Endothelial cell (in vitro differentiated cells): ENCODE data around the gene TPD52L1. TPM values are rescaled to one million over a fixed set of nuclear protein-coding genes. Genes with fewer than 3 reads are reported as not detected.

ENCODE experiments used
- DNase-seq: peaks from one replicate; pipeline ENCODE4 v3.0.0; 2021; ENCODE audit warnings: low spot score
- H3K27ac Mint-ChIP-seq: one replicate; pipeline ENCODE4 v1.8.0; 2021; ENCODE audit warnings: mixed read lengths, inconsistent platforms; ENCODE audit not compliant: unreplicated experiment
- H3K27me3 Mint-ChIP-seq: one replicate; pipeline ENCODE4 v1.8.0; 2021; ENCODE audit warnings: mild to moderate bottlenecking, moderate library complexity, mixed read lengths, inconsistent platforms; ENCODE audit not compliant: unreplicated experiment
- H3K36me3 Mint-ChIP-seq: one replicate; pipeline ENCODE4 v1.8.0; 2021; ENCODE audit warnings: mild to moderate bottlenecking, low read depth, mixed read lengths, inconsistent platforms; ENCODE audit not compliant: unreplicated experiment
- H3K4me1 Mint-ChIP-seq: one replicate; pipeline ENCODE4 v1.8.0; 2021; ENCODE audit warnings: mild to moderate bottlenecking, mixed read lengths, inconsistent platforms; ENCODE audit not compliant: unreplicated experiment
- H3K4me3 Mint-ChIP-seq: one replicate; pipeline ENCODE4 v1.8.0; 2021; ENCODE audit warnings: mild to moderate bottlenecking, mixed read lengths, inconsistent platforms; ENCODE audit not compliant: unreplicated experiment
- H3K9me3 Mint-ChIP-seq: one replicate; pipeline ENCODE4 v1.8.0; 2021; ENCODE audit warnings: mixed read lengths, inconsistent platforms; ENCODE audit not compliant: unreplicated experiment
- CTCF ChIP-seq: fragments of 200-600 bp; sonication (generic); IDR thresholded peaks from one replicate; pipeline ENCODE4 v1.5.0; 2021; ENCODE audit warnings: antibody characterized with exemption; ENCODE audit not compliant: unreplicated experiment
- total RNA-seq: library from RNA; stranded (reverse); fragmentation: NEBNext Ultra II Directional; extraction: Animal tissue kit (Norgen Biotek cat#: 25700); gene quantifications from one replicate; pipeline ENCODE4 v1.2.1, GENCODE V29; 2021; ENCODE audit not compliant: unreplicated experiment

Gene TPD52L1
- total RNA-seq, 1 donor from 2014 or later = 118 TPM

GRCh38 chr6:125169522-125169921 is 15.9 kb downstream of the TPD52L1 start:
- Mint-ChIP-seq H3K27ac (peak overlapping the region; percentile 15), H3K27me3 (peaks cover 3% of the 10 kb centered on the region), H3K36me3 (no peaks in the 10 kb centered on the region), H3K4me3 (peak overlapping the region; percentile 4), H3K9me3 (no peaks in the 10 kb centered on the region), H3K4me1 (peaks cover 35% of the 10 kb centered on the region)
- TF ChIP-seq CTCF = no peak
- DNase-seq = no peak

GRCh38 chr6:125170376-125170775 is 16.8 kb downstream of the TPD52L1 start:
- peaks cover 42% of the 10 kb centered on the region for H3K4me1 Mint-ChIP-seq
- no peak overlapping the region for H3K4me3 Mint-ChIP-seq
- peaks cover 3% of the 10 kb centered on the region for H3K27me3 Mint-ChIP-seq
- no peak for TF ChIP-seq CTCF
- no peak overlapping the region for H3K27ac Mint-ChIP-seq
- no peaks in the 10 kb centered on the region for H3K36me3 Mint-ChIP-seq
- DNase-seq = no peak
- H3K9me3 Mint-ChIP-seq = no peaks in the 10 kb centered on the region

GRCh38 chr6:125173341-125174095 is 19.9 kb downstream of the TPD52L1 start:
- Mint-ChIP-seq H3K4me3 (no peak overlapping the region), H3K27ac (no peak overlapping the region), H3K9me3 (no peaks in the 10 kb centered on the region), H3K27me3 (peaks cover 3% of the 10 kb centered on the region), H3K4me1 (peaks cover 56% of the 10 kb centered on the region), H3K36me3 (no peaks in the 10 kb centered on the region)
- TF ChIP-seq CTCF = no peak
- DNase-seq = no peak

GRCh38 chr6:125174626-125175025 is 21.1 kb downstream of the TPD52L1 start:
- no peak for TF ChIP-seq CTCF
- H3K27me3 Mint-ChIP-seq = peaks cover 1% of the 10 kb centered on the region

GRCh38 chr6:125175466-125176048 is 22.0 kb downstream of the TPD52L1 start:
- Mint-ChIP-seq H3K27ac (no peak overlapping the region), H3K4me3 (no peak overlapping the region), H3K9me3 (no peaks in the 10 kb centered on the region), H3K27me3 (peaks cover 1% of the 10 kb centered on the region), H3K4me1 (peaks cover 49% of the 10 kb centered on the region), H3K36me3 (no peaks in the 10 kb centered on the region)
- no peak for TF ChIP-seq CTCF
- no peak for DNase-seq

More at GRCh38 chr6:125174626-125175025, 21.1 kb downstream of the TPD52L1 start:
- no peaks in the 10 kb centered on the region for H3K36me3 Mint-ChIP-seq
- H3K4me1 Mint-ChIP-seq = peaks cover 52% of the 10 kb centered on the region
- DNase-seq = no peak
- H3K4me3 Mint-ChIP-seq = no peak overlapping the region
- H3K9me3 Mint-ChIP-seq = no peaks in the 10 kb centered on the region
- no peak overlapping the region for H3K27ac Mint-ChIP-seq
